Measurements from ENCODE around the gene CASZ1.

- TF ChIP-seq TAF1 (IDR thresholded peaks at IDR 0.05; ENCODE audit: low read depth): no peak
- no peak for TF ChIP-seq TCF12 (IDR thresholded peaks at IDR 0.05; ENCODE audit: low read depth)
- TF ChIP-seq CREB1 (IDR thresholded peaks at IDR 0.05; ENCODE audit: low read depth): no peak
- no peak for TF ChIP-seq RAD21 (IDR thresholded peaks at IDR 0.05; ENCODE audit: low read depth)
- no peak for TF ChIP-seq MAX (IDR thresholded peaks at IDR 0.05)
- no peak for TF ChIP-seq EP300 (IDR thresholded peaks at IDR 0.05; ENCODE audit: borderline replicate concordance)
- no peak for TF ChIP-seq NFIC (IDR thresholded peaks at IDR 0.05)
- no peak for TF ChIP-seq FOXM1 (IDR thresholded peaks at IDR 0.05; ENCODE audit: borderline replicate concordance, low read depth)
- TF ChIP-seq CEBPB (IDR thresholded peaks at IDR 0.05): no peak
- TF ChIP-seq EGR1 (IDR thresholded peaks at IDR 0.05): no peak
- TF ChIP-seq, protein P1, sequence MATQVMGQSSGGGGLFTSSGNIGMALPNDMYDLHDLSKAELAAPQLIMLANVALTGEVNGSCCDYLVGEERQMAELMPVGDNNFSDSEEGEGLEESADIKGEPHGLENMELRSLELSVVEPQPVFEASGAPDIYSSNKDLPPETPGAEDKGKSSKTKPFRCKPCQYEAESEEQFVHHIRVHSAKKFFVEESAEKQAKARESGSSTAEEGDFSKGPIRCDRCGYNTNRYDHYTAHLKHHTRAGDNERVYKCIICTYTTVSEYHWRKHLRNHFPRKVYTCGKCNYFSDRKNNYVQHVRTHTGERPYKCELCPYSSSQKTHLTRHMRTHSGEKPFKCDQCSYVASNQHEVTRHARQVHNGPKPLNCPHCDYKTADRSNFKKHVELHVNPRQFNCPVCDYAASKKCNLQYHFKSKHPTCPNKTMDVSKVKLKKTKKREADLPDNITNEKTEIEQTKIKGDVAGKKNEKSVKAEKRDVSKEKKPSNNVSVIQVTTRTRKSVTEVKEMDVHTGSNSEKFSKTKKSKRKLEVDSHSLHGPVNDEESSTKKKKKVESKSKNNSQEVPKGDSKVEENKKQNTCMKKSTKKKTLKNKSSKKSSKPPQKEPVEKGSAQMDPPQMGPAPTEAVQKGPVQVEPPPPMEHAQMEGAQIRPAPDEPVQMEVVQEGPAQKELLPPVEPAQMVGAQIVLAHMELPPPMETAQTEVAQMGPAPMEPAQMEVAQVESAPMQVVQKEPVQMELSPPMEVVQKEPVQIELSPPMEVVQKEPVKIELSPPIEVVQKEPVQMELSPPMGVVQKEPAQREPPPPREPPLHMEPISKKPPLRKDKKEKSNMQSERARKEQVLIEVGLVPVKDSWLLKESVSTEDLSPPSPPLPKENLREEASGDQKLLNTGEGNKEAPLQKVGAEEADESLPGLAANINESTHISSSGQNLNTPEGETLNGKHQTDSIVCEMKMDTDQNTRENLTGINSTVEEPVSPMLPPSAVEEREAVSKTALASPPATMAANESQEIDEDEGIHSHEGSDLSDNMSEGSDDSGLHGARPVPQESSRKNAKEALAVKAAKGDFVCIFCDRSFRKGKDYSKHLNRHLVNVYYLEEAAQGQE (IDR thresholded peaks at IDR 0.05; ENCODE audit: low read depth): no peak
- no peak for TF ChIP-seq YY1 (IDR thresholded peaks at IDR 0.05; ENCODE audit: low read depth)
These were observed 139.2 kb downstream of the CASZ1 start for GRCh38 chr1:10657088-10657847.

All from Ishikawa (cell line).